ENCODE data around the gene CYP26C1. TPM values are rescaled to one million over a fixed set of nuclear protein-coding genes. Genes with fewer than 3 reads are reported as not detected.
A peak's percentile ranks its signal among the peaks of the same experiment; 100 is the strongest.

Gene CYP26C1
- total and polyA plus RNA-seq, 2 of the 13 experiments (the other 11 are each of a cell fraction or from before 2014, with no cell fraction given): 0.02 TPM; not detected in 1

GRCh38 chr10:93080350-93081046 lies 19.9 kb downstream of the CYP26C1 start (continued):
- TF ChIP-seq TOE1 (CRISPR knock-in tag; IDR thresholded peaks at IDR 0.05) (no peak), HCFC1 (IDR thresholded peaks at IDR 0.05; ENCODE audit: low read depth, low read length) (no peak), HNF1B (CRISPR knock-in tag; IDR thresholded peaks at IDR 0.05) (0 out of 2 replicates have a peak, but pooled peaks have one; percentile 18), ZSCAN20 (CRISPR knock-in tag; IDR thresholded peaks at IDR 0.05; ENCODE audit: borderline replicate concordance) (peak; percentile 80; the same call in 1 of the 2 replicates), GMEB2 (CRISPR knock-in tag; IDR thresholded peaks at IDR 0.05; ENCODE audit: low read depth) (no peak), MZF1 (CRISPR knock-in tag; IDR thresholded peaks at IDR 0.05; ENCODE audit: borderline replicate concordance) (no peak), SMC3 (IDR thresholded peaks at IDR 0.05; ENCODE audit: low read length) (peak; percentile 83), ZXDC (CRISPR knock-in tag; IDR thresholded peaks at IDR 0.05) (no peak), ASH2L (IDR thresholded peaks at IDR 0.05; ENCODE audit: insufficient read length, low read depth, low read length) (no peak), ARHGAP35 (CRISPR knock-in tag; IDR thresholded peaks at IDR 0.05; ENCODE audit: borderline replicate concordance) (no peak), ZBTB33 (CRISPR knock-in tag; IDR thresholded peaks at IDR 0.05) (peak; percentile 86; the same call in 1 of the 2 replicates), ZGPAT (CRISPR knock-in tag; IDR thresholded peaks at IDR 0.05) (no peak), TEAD3 (CRISPR knock-in tag; optimal IDR thresholded peaks at IDR 0.05; ENCODE audit: borderline replicate concordance) (peak; percentile 13), ZNF614 (CRISPR knock-in tag; IDR thresholded peaks at IDR 0.05; ENCODE audit: borderline replicate concordance) (no peak), MTF1 (CRISPR knock-in tag; IDR thresholded peaks at IDR 0.05) (no peak), ZNF549 (CRISPR knock-in tag; IDR thresholded peaks at IDR 0.05) (no peak), ZFP91 (CRISPR knock-in tag; IDR thresholded peaks at IDR 0.05; ENCODE audit: borderline replicate concordance) (no peak)
